ENCODE results near the gene CARMIL1.

CARMIL1 gene

DNA sequence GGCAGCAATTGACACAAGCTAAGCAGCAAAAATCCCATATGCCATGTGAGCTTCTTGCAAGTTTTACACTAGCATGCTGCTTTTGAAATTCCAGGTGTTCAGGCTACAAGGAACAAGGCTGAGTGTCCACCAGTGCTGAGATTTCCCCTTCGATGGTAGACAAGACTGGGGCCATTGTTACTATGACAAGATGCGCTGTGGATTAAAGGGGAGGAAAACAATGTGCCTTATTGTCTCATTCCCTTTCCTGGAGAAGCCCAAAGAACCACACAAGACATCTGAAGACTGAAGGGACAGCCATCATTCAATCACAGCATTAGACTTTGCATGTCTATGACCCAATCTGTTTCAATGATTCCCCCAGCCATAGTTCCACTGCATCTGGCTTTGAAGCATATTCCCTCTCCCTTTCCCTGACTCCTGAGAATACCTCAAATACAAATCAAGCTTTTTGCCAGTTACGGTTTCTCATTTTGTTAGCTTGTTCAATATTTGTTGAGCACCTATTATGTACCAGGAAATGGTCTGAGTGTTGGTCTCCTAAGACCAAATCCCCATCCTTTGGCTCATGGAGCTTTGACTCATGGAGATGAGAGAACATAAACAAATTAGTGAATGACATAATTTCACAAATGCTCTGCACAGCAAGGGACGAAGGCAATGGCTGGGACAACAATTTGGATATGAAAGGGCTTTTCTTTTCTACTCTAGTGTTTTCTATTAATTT, 349.5 kb downstream of the CARMIL1 start:
- H3K27me3 ChIP-seq (ENCODE audit: control insufficient read depth, insufficient read depth, low read length): no peaks in the 10 kb centered on the region
- peaks cover 8% of the 10 kb centered on the region for H3K4me1 ChIP-seq (ENCODE audit: control insufficient read depth, insufficient read depth, low read length)
- H3K9ac ChIP-seq (ENCODE audit: low read depth, low read length): no peak overlapping the region
- no peaks in the 10 kb centered on the region for H3K36me3 ChIP-seq (ENCODE audit: control insufficient read depth, insufficient read depth, low read length)
- no peak overlapping the region for H3K4me3 ChIP-seq (ENCODE audit: low read depth, low read length)
- no peaks in the 10 kb centered on the region for H3K9me3 ChIP-seq (ENCODE audit: control insufficient read depth, insufficient read depth, low read length)

DNA sequence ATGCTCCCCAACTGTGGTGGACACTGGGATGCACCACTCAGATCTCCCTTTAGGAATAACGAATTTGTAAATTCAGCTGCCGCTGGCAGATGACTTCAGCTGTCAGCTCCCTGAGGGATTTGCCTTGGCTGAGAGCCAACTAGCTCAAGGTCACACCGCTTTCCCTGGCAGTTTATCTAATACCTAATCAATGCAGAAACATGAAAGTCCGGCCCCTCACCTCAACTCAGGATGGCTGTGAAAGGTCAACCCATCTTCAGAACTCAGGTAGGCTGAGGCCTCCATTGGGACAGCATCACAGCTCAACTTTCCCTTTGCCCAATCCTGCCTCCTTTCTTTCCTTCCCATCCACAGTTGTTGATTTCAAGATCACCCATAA, 350.0 kb downstream of the CARMIL1 start:
- H3K4me3 ChIP-seq (ENCODE audit: low read depth, low read length): no peak overlapping the region
- H3K9ac ChIP-seq (ENCODE audit: low read depth, low read length): no peak overlapping the region
- H3K4me1 ChIP-seq (ENCODE audit: control insufficient read depth, insufficient read depth, low read length): peaks cover 8% of the 10 kb centered on the region
- no peaks in the 10 kb centered on the region for H3K27me3 ChIP-seq (ENCODE audit: control insufficient read depth, insufficient read depth, low read length)
- H3K36me3 ChIP-seq (ENCODE audit: control insufficient read depth, insufficient read depth, low read length): no peaks in the 10 kb centered on the region
- H3K9me3 ChIP-seq (ENCODE audit: control insufficient read depth, insufficient read depth, low read length): no peaks in the 10 kb centered on the region

DNA sequence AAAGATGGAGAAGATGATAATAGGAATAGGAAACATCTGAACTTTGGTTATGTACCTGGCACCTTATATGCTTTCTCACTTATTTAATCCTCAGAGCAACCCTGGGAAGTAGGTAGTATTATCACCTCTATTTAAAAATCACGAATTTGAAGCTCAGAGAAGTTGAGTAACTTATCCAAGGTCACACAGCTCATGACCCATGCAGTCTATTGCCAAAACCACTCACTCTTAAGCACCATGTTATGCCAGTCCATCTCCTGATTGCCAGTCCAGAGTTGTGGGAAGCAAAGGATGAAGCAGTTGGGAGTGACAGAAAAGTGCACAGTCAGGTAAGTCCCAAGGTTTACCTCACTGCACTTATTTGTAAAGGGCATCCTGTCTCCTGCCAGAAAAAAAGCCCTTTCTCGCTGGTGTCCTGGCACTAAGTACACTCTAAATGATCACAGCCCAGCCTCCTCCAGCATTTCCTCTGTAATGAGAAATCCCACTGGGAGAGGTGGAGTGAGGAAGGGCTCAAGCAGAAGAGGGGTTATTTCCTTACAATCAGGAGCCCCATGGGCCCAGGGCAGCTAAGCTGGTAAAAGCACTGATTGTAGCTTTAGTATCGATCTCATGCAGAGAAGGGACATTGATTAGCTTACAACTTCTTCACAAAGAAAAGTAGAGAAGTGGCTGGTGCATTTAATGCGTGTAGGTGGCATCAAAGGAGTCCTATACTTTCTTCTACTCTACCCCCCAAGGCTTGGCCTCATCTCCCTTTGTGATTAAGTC, 351.5 kb downstream of the CARMIL1 start:
- H3K9ac ChIP-seq (ENCODE audit: low read depth, low read length): no peak overlapping the region

DNA sequence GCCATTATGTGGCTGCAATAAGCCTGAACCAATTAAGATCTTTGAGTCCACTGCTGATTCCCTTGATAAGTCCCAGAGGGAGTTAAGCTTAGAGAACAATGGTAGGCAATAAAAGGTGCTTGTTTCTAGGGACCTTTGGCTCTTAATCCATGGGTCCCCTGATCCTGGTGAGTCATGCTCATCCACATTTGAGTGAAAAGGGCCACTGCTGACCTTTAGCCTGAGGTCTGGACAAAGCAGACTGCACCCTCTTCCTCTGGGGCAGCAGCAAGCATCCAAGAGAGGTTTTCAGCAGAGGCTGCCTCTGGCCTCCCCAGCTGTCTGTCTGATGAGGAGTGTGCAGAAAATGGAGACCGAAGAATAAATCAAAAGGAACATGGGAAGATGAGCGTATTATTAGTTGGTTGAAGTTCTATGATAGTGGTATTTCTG, 356.7 kb downstream of the CARMIL1 start:
- Histone ChIP-seq H3K9ac (ENCODE audit: low read depth, low read length) (no peak overlapping the region), H3K9me3 (ENCODE audit: control insufficient read depth, insufficient read depth, low read length) (no peaks in the 10 kb centered on the region), H3K27me3 (ENCODE audit: control insufficient read depth, insufficient read depth, low read length) (peaks cover 7% of the 10 kb centered on the region), H3K36me3 (ENCODE audit: control insufficient read depth, insufficient read depth, low read length) (no peaks in the 10 kb centered on the region), H3K4me3 (ENCODE audit: low read depth, low read length) (no peak overlapping the region), H3K4me1 (ENCODE audit: control insufficient read depth, insufficient read depth, low read length) (peaks cover 3% of the 10 kb centered on the region)

More for the DNA sequence above, 351.5 kb downstream of the CARMIL1 start:
- peaks cover 5% of the 10 kb centered on the region for H3K4me1 ChIP-seq (ENCODE audit: control insufficient read depth, insufficient read depth, low read length)
- H3K27me3 ChIP-seq (ENCODE audit: control insufficient read depth, insufficient read depth, low read length): no peaks in the 10 kb centered on the region
- no peak overlapping the region for H3K4me3 ChIP-seq (ENCODE audit: low read depth, low read length)
- no peaks in the 10 kb centered on the region for H3K36me3 ChIP-seq (ENCODE audit: control insufficient read depth, insufficient read depth, low read length)
- H3K9me3 ChIP-seq (ENCODE audit: control insufficient read depth, insufficient read depth, low read length): no peaks in the 10 kb centered on the region

DNA sequence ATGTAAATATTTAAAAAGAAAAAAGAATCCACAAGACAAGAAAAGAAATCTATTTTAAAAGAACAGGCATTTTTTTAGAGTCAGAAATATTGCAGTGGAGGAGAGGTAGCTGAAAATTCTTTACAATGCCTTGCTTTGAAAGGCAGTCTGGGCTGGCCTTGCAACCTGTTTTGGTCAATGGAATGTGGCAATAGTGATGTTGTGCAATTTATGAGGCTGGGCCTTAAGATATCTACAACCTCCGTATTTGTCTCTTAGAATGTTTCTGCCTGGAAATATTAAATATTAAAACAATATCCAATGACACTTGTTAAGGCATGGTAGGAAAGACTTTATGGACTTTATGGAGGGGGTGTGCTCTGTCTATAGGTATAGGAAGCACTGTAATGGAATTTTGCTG, 358.0 kb downstream of the CARMIL1 start:
- H3K27me3 ChIP-seq (ENCODE audit: control insufficient read depth, insufficient read depth, low read length): peaks cover 12% of the 10 kb centered on the region
- no peaks in the 10 kb centered on the region for H3K9me3 ChIP-seq (ENCODE audit: control insufficient read depth, insufficient read depth, low read length)
- H3K36me3 ChIP-seq (ENCODE audit: control insufficient read depth, insufficient read depth, low read length): no peaks in the 10 kb centered on the region
- peaks cover 3% of the 10 kb centered on the region for H3K4me1 ChIP-seq (ENCODE audit: control insufficient read depth, insufficient read depth, low read length)
- H3K4me3 ChIP-seq (ENCODE audit: low read depth, low read length): no peak overlapping the region
- H3K9ac ChIP-seq (ENCODE audit: low read depth, low read length): no peak overlapping the region

DNA sequence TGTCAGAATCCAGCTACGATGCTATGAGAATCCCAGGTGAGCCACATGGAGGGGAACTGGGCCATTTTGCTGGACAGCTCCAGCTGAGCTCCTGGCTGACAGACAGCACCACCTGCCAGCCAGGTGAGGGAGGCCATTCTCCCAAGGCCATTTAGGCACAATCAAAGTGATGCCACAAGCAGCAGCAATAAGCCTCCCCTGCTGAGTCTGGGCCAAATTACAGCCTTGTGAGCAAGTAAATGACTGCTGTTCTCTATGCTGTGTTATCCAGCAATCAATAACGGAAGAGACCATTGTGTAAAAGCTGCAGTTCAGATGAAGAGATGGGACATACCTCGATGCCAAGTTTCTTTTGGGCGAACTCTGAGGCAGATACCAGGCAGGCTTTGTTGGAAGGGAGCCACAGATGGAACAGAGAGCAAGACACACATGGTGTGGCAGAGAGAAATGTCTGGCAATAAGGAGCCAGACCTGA, 358.8 kb downstream of the CARMIL1 start:
- H3K4me3 ChIP-seq (ENCODE audit: low read depth, low read length): no peak overlapping the region
- peaks cover 12% of the 10 kb centered on the region for H3K27me3 ChIP-seq (ENCODE audit: control insufficient read depth, insufficient read depth, low read length)
- H3K4me1 ChIP-seq (ENCODE audit: control insufficient read depth, insufficient read depth, low read length): peaks cover 3% of the 10 kb centered on the region
- H3K9me3 ChIP-seq (ENCODE audit: control insufficient read depth, insufficient read depth, low read length): no peaks in the 10 kb centered on the region
- no peak overlapping the region for H3K9ac ChIP-seq (ENCODE audit: low read depth, low read length)
- H3K36me3 ChIP-seq (ENCODE audit: control insufficient read depth, insufficient read depth, low read length): no peaks in the 10 kb centered on the region

DNA sequence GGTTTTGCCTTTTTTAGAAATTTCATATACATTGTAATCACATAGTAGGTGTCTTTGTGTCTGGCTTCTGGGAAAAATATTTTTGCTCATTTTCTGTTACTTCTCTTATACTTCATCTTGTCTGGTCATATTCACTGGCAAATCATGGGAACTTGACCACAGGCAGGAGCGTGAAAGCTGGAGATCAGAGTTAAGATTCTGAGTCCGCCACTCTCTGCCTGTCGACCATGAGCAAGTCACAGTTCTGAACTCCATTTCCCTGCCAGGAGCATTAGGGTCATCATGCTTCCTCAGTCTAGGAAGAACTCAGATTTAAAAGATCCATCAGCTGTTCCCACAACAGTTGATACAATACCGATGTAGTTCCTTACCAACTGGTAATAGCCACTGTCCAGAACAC, 360.5 kb downstream of the CARMIL1 start:
- Histone ChIP-seq H3K36me3 (ENCODE audit: control insufficient read depth, insufficient read depth, low read length) (no peaks in the 10 kb centered on the region), H3K9ac (ENCODE audit: low read depth, low read length) (no peak overlapping the region), H3K27me3 (ENCODE audit: control insufficient read depth, insufficient read depth, low read length) (peaks cover 15% of the 10 kb centered on the region), H3K4me1 (ENCODE audit: control insufficient read depth, insufficient read depth, low read length) (peaks cover 3% of the 10 kb centered on the region), H3K4me3 (ENCODE audit: low read depth, low read length) (no peak overlapping the region), H3K9me3 (ENCODE audit: control insufficient read depth, insufficient read depth, low read length) (no peaks in the 10 kb centered on the region)

DNA sequence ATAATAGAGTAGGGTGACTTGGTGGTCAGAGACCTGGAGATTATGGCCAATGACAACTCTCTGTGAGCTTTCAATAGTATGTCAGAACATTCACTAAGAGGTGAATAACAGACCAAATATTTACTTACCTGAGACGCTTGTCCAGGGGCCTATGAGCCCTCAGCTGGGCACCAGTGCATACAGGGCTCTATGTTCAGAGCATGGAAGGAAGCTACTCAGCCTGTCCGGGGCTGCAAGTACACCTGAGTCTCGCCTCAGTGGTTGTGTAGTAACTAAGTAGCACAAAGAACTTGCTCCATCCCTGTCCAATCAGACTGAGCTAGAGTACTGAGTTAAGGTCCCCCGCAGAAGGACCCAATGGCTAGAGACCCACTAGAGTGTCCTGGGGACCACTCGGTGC, 361.3 kb downstream of the CARMIL1 start:
- H3K36me3 ChIP-seq (ENCODE audit: control insufficient read depth, insufficient read depth, low read length): no peaks in the 10 kb centered on the region
- H3K9me3 ChIP-seq (ENCODE audit: control insufficient read depth, insufficient read depth, low read length): no peaks in the 10 kb centered on the region
- no peak overlapping the region for H3K9ac ChIP-seq (ENCODE audit: low read depth, low read length)
- H3K4me1 ChIP-seq (ENCODE audit: control insufficient read depth, insufficient read depth, low read length): peaks cover 3% of the 10 kb centered on the region
- no peak overlapping the region for H3K4me3 ChIP-seq (ENCODE audit: low read depth, low read length)
- peaks cover 15% of the 10 kb centered on the region for H3K27me3 ChIP-seq (ENCODE audit: control insufficient read depth, insufficient read depth, low read length)

DNA sequence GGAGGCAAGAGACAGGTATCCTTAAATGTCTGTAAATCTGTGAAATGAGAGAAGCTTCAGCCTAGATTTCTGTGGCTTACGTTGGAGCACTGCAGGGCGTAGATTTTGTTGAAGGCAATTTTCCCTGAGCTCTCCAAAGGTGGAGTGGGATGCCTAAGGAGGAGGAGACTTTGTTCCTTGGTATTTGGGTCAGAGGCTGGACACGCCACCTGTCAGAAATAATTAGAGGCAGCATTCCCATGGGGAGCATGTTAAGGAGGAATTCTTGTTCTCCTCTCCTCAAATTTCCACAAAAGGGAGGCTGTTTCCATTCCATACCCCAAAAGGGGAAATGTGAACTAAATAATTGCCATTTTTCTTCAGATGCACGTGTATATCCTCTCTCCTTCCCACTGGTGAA, 361.7 kb downstream of the CARMIL1 start:
- Histone ChIP-seq H3K9ac (ENCODE audit: low read depth, low read length) (no peak overlapping the region), H3K9me3 (ENCODE audit: control insufficient read depth, insufficient read depth, low read length) (no peaks in the 10 kb centered on the region), H3K27me3 (ENCODE audit: control insufficient read depth, insufficient read depth, low read length) (peaks cover 15% of the 10 kb centered on the region), H3K4me3 (ENCODE audit: low read depth, low read length) (no peak overlapping the region), H3K4me1 (ENCODE audit: control insufficient read depth, insufficient read depth, low read length) (peaks cover 3% of the 10 kb centered on the region), H3K36me3 (ENCODE audit: control insufficient read depth, insufficient read depth, low read length) (no peaks in the 10 kb centered on the region)

DNA sequence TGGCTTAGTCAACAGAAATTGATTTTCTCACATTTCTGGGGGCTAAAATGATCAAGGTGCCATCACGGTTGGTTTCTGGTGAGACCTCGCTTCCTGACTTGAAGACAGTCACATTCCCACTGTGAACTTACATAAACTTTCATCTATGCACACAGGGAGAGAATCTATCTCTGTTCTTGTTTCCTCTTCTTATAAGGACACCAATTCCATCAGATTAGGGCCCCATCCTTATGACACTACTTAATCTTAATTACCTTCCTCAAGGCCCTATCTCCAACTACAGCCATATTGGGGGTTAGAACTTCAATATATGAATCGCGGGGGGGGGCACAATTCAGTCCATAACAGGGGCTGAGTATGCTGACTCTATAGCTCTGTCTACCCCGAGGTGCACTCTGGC, 362.2 kb downstream of the CARMIL1 start:
- Histone ChIP-seq H3K4me1 (ENCODE audit: control insufficient read depth, insufficient read depth, low read length) (peaks cover 3% of the 10 kb centered on the region), H3K27me3 (ENCODE audit: control insufficient read depth, insufficient read depth, low read length) (peaks cover 15% of the 10 kb centered on the region), H3K9ac (ENCODE audit: low read depth, low read length) (no peak overlapping the region), H3K36me3 (ENCODE audit: control insufficient read depth, insufficient read depth, low read length) (no peaks in the 10 kb centered on the region), H3K9me3 (ENCODE audit: control insufficient read depth, insufficient read depth, low read length) (no peaks in the 10 kb centered on the region), H3K4me3 (ENCODE audit: low read depth, low read length) (no peak overlapping the region)

DNA sequence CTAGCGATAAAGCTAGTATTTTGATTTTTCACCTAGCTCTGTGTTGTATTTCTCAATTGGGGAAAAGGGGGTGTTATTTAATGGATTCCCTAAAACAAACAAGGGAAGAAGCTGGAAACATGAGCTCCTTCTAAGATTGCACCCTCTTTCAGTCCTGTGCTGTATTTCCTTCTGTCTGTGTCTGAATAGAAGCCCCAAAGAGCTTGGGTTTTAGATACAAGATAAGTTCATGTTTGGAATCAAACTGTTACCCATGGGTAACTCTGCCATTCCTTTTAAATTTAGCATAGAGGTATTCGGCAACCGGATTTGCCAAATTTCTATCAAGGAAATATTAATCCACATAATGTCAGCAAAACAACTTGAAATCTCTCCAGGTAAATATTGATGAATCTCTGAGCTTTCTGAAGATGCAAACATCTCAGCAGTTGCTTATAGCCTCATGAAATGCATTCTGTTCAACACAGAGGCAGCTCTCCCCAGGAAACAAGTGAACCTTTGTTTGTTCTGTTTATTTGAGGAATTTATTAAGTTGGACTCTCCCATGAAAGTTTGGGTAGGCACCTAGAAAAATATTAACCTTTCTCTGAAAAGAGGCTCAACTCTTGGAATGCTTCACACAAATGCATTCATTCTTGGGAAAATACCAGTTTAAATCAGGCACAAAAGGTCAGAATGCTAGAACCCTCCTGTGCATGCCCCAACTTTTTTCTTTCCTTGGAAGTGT, 362.9 kb downstream of the CARMIL1 start:
- Histone ChIP-seq H3K4me1 (ENCODE audit: control insufficient read depth, insufficient read depth, low read length) (peaks cover 3% of the 10 kb centered on the region), H3K9me3 (ENCODE audit: control insufficient read depth, insufficient read depth, low read length) (no peaks in the 10 kb centered on the region), H3K9ac (ENCODE audit: low read depth, low read length) (no peak overlapping the region), H3K27me3 (ENCODE audit: control insufficient read depth, insufficient read depth, low read length) (peaks cover 15% of the 10 kb centered on the region), H3K36me3 (ENCODE audit: control insufficient read depth, insufficient read depth, low read length) (no peaks in the 10 kb centered on the region), H3K4me3 (ENCODE audit: low read depth, low read length) (no peak overlapping the region)
